Gastroesophageal sphincter (tissue), 4 donors: Measurements from ENCODE around the gene CRYBB2. TPM values are rescaled to one million over a fixed set of nuclear protein-coding genes. Genes with fewer than 3 reads are reported as not detected.

Experiments used
- ATAC-seq: fragments of 150-250 bp; one replicate; pipeline ENCODE4 v1.9.1; 2016; ENCODE audit warnings: mild to moderate bottlenecking, moderate library complexity
- H3K27ac ChIP-seq, 4 donors: fragments of 200-600 bp; sonication (generic) in 3 of 4; 1 replicate in 3 of 4; 2 replicates in 1 of 4; pipeline ENCODE4 v1.5.1; 2016 to 2019
- H3K27me3 ChIP-seq: fragments of 200-600 bp; sonication (generic); one replicate; pipeline ENCODE4 v1.5.1; 2019
- H3K36me3 ChIP-seq, 2 donors: fragments of 200-600 bp; sonication (generic); one replicate each; pipeline ENCODE4 v1.5.1; 2019; ENCODE audit warnings: control low read depth in 1 of 2
- H3K4me1 ChIP-seq, 3 donors: fragments of 200-600 bp; sonication (generic); 1 replicate in 2 of 3; 2 replicates in 1 of 3; pipeline ENCODE4 v1.5.1; 2016 to 2019; ENCODE audit warnings: control low read depth in 2 of 3
- H3K4me3 ChIP-seq, 2 donors: fragments of 200-600 bp; sonication (generic); one replicate each; pipeline ENCODE4 v1.5.1; 2019; ENCODE audit warnings: mild to moderate bottlenecking in 1 of 2, moderate library complexity in 1 of 2
- H3K9me3 ChIP-seq, 3 donors: fragments of 200-600 bp; sonication (generic); one replicate each; pipeline ENCODE4 v1.5.1; 2017 to 2019; ENCODE audit warnings: control low read depth in 2 of 3
- CTCF ChIP-seq, 4 experiments: fragments of 200-600 bp in 2 of 4; fragments of 450-650 bp in 2 of 4; sonication (generic) in 1 of 4; IDR thresholded peaks; one replicate each; pipeline ENCODE4 v1.5.1; 2017 to 2019; ENCODE audit warnings: antibody characterized with exemption in 4 of 4, mild to moderate bottlenecking in 2 of 4, moderate library complexity in 2 of 4
- EP300 ChIP-seq: sonication (generic); formaldehyde crosslinking; IDR thresholded peaks from one replicate; pipeline ENCODE4 v1.6.1; 2017; ENCODE audit warnings: antibody characterized with exemption, mild to moderate bottlenecking
- POLR2A ChIP-seq, 2 donors: fragments of 450-650 bp; IDR thresholded peaks; one replicate each; pipeline ENCODE4 v1.6.1; 2017; ENCODE audit warnings: antibody characterized with exemption in 2 of 2, mild to moderate bottlenecking in 2 of 2, moderate library complexity in 1 of 2
- POLR2AphosphoS5 ChIP-seq: sonication (generic); formaldehyde crosslinking; IDR thresholded peaks from one replicate; pipeline ENCODE4 v1.6.1; 2017; ENCODE audit warnings: antibody characterized with exemption
- WGBS, 2 donors: methylation state at CpG; one replicate each; pipeline ENCODE4 v1.1.5; 2018; ENCODE audit warnings: low coverage in 1 of 2; 5-methylcytosine and 5-hydroxymethylcytosine counted together
- total RNA-seq, 4 donors: library from RNA; depleted of rRNA; stranded (reverse); fragments of >200 nt; gene quantifications; one replicate each; pipeline ENCODE4 v1.1.0, GENCODE V29; 2016

CRYBB2 gene
- total RNA-seq, 4 donors from 2014 or later, result not detected

GRCh38 chr22:25208328-25208727, 11.1 kb upstream of the CRYBB2 start:
- Histone ChIP-seq H3K4me1 (no peaks in the 10 kb centered on the region), H3K9me3 (peaks cover 0 to 3% (median 0%) of the 10 kb centered on the region in 3 donors), H3K36me3 (peaks cover 0 to 5% of the 10 kb centered on the region in 2 donors), H3K4me3 (no peak overlapping the region), H3K27me3 (peaks cover 2% of the 10 kb centered on the region), H3K27ac (no peak overlapping the region)
- TF ChIP-seq CTCF (IDR thresholded peaks at IDR 0.05), result no peak
- TF ChIP-seq EP300, result no peak
- TF ChIP-seq POLR2AphosphoS5, result no peak
- no peak for TF ChIP-seq POLR2A (IDR thresholded peaks at IDR 0.05)
- no peak for ATAC-seq
- WGBS, 2 donors, result 71 to 100% methylated on average over 1 to 2 of the region's 2 CpGs

- no peak overlapping the region for H3K27ac ChIP-seq
- WGBS, 2 donors, result 17 to 66% methylated on average over 1 to 9 of the region's 17 CpGs
- no peak for ATAC-seq
- no peaks in the 10 kb centered on the region for H3K4me1 ChIP-seq
- H3K36me3 ChIP-seq, result no peaks in the 10 kb centered on the region
- H3K27me3 ChIP-seq, result peaks cover 8% of the 10 kb centered on the region
- no peak for TF ChIP-seq POLR2A (IDR thresholded peaks at IDR 0.05)
- TF ChIP-seq POLR2AphosphoS5, result no peak
- no peak for TF ChIP-seq CTCF (IDR thresholded peaks at IDR 0.05)
- TF ChIP-seq EP300, result no peak
- H3K4me3 ChIP-seq, result no peak overlapping the region
- peaks cover 0 to 9% (median 0%) of the 10 kb centered on the region in 3 donors for H3K9me3 ChIP-seq
Observed at GRCh38 chr22:25208743-25209505, 10.5 kb upstream of the CRYBB2 start.

GRCh38 chr22:25210793-25211192, 8.6 kb upstream of the CRYBB2 start:
- no peak overlapping the region for H3K27ac ChIP-seq
- H3K4me3 ChIP-seq, result no peak overlapping the region
- no peaks in the 10 kb centered on the region for H3K36me3 ChIP-seq
- 100% methylated on average over 1 of the region's 3 CpGs; no CpG with 5 or more reads in 1 of the 2 donors for WGBS, 2 donors
- H3K27me3 ChIP-seq, result peaks cover 12% of the 10 kb centered on the region
- H3K4me1 ChIP-seq, result no peaks in the 10 kb centered on the region
- no peak for ATAC-seq
- peaks cover 0 to 9% (median 0%) of the 10 kb centered on the region in 3 donors for H3K9me3 ChIP-seq
- no peak for TF ChIP-seq EP300
- TF ChIP-seq POLR2AphosphoS5, result no peak
- TF ChIP-seq CTCF (IDR thresholded peaks at IDR 0.05), result no peak
- no peak for TF ChIP-seq POLR2A (IDR thresholded peaks at IDR 0.05)

- Histone ChIP-seq H3K36me3 (no peaks in the 10 kb centered on the region), H3K9me3 (peaks cover 0 to 9% (median 0%) of the 10 kb centered on the region in 3 donors), H3K27ac (no peak overlapping the region), H3K4me3 (no peak overlapping the region), H3K27me3 (peaks cover 17% of the 10 kb centered on the region), H3K4me1 (no peaks in the 10 kb centered on the region)
- no peak for TF ChIP-seq POLR2AphosphoS5
- TF ChIP-seq EP300, result no peak
- no peak for TF ChIP-seq POLR2A (IDR thresholded peaks at IDR 0.05)
- TF ChIP-seq CTCF (IDR thresholded peaks at IDR 0.05), result no peak
- ATAC-seq, result no peak
- WGBS, 2 donors, result 42 to 52% methylated on average over 2 to 3 of the region's 3 CpGs
Observed at GRCh38 chr22:25212337-25212736, 7.1 kb upstream of the CRYBB2 start.

GRCh38 chr22:25213221-25213620, 6.2 kb upstream of the CRYBB2 start:
- H3K4me1 ChIP-seq, result no peaks in the 10 kb centered on the region
- WGBS, 2 donors, result 60 to 79% methylated on average over 3 of the region's 3 CpGs

More at GRCh38 chr22:25213221-25213620, 6.2 kb upstream of the CRYBB2 start:
- Histone ChIP-seq H3K36me3 (no peaks in the 10 kb centered on the region), H3K27ac (no peak overlapping the region), H3K27me3 (peaks cover 25% of the 10 kb centered on the region), H3K4me3 (no peak overlapping the region), H3K9me3 (peaks cover 0 to 9% (median 0%) of the 10 kb centered on the region in 3 donors)
- no peak for ATAC-seq
- TF ChIP-seq POLR2A (IDR thresholded peaks at IDR 0.05) (no peak), EP300 (no peak), CTCF (IDR thresholded peaks at IDR 0.05) (no peak), POLR2AphosphoS5 (no peak)
